ENCODE measurements around the gene CCM2L.
A peak's percentile ranks its signal among the peaks of the same experiment; 100 is the strongest.

The CCM2L gene

GRCh38 chr20:32010101-32010500 lies at the start of gene CCM2L:
Gene CCM2L (plus strand): TSS chr20:32010438. CDS start chr20:32010455, 17 bp downstream.
- DNase-seq = no peak

GRCh38 chr20:31962761-31963160 lies 47.5 kb upstream of the CCM2L start:
- no peak for DNase-seq

- no peak for DNase-seq
These were observed 46.3 kb upstream of the CCM2L start for GRCh38 chr20:31963889-31964288.

GRCh38 chr20:31966991-31967655 lies 43.1 kb upstream of the CCM2L start:
- no peak for DNase-seq

DNA sequence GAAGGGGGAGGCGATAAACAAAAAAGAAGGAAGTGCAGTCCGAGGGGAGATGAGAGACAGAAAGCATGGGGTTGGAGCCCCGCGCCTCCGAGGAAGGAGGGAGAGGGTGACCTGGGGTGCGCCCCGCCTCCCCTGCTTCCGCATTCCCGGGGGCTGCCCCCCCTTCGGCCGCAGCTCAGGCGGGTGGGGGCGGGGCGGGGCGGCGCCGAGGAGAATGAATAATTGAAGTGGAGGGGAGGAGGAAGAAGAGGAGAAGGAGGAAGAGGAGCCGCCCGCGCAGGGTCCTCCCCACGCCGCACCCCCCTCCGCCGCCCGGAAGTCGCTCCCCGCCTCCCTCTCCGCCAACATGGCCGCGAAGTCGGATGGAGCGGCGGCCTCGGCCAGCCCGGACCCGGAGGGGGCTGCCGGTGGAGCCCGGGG lies 42.4 kb upstream of the CCM2L start, which contains the start of gene XKR7:
XKR7 (plus strand) TSS at position 322 of the 420 bp plus-strand sequence; CDS start at position 347, 25 bp downstream.
- DNase-seq = no peak

DNA sequence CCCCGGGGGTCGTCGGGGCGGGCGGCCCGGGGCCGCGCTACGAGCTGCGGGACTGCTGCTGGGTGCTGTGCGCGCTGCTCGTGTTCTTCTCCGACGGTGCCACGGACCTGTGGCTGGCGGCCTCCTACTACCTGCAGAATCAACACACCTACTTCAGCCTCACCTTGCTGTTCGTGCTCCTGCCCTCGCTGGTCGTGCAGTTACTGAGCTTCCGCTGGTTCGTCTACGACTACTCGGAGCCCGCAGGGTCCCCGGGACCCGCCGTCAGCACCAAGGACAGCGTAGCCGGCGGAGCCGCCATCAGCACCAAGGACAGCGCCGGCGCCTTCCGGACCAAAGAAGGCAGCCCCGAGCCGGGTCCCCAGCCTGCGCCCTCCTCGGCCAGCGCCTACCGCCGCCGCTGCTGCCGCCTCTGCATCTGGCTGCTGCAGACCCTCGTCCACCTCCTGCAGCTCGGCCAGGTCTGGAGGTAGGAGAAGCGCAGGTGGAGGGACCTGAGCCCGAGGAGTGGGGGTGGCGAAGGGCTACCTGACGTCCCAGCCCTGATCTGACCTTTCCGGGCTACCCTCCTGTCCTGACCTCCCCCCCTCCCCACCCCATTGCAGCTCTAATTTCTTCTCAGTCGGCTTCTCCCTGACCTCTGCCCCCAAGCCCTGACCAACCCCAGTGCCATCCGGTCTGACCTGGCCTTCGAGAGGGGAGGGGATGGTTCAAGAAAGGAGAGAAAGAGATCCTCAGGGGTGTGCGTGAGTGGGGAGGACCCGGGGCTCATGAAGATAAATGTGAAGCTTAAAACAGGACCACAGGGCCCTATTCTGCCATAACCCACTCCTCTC lies 41.7 kb upstream of the CCM2L start:
- peak; percentile 78 for DNase-seq

- no peak for DNase-seq
These were observed 40.2 kb upstream of the CCM2L start for GRCh38 chr20:31969991-31970390.

DNA sequence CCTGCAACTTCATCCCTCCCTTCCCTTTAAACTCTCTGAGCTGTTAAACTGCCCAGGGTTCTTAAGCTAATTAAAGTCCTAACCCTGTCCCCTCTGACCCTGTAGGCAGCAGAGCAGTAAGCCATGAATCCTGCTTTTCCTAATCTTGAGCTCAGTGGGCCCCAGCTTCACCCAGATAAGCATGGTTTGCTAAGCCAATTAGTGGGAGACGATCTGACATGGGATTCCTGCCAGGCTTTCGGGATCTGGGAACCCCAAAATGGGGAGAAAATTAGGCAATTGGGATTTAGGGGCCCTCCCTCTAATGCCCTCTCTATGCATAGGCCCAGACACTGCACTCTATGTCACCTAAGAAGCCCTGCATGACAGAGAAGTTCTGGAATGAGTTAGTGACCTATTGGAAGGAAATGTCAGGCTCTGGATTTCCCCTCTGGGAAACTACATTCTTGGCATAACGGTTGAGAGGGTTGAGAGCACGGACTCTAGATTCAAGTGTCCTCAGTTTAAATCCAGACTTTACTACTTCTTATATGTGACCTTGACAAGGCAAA lies 37.7 kb upstream of the CCM2L start:
- no peak for DNase-seq

DNA sequence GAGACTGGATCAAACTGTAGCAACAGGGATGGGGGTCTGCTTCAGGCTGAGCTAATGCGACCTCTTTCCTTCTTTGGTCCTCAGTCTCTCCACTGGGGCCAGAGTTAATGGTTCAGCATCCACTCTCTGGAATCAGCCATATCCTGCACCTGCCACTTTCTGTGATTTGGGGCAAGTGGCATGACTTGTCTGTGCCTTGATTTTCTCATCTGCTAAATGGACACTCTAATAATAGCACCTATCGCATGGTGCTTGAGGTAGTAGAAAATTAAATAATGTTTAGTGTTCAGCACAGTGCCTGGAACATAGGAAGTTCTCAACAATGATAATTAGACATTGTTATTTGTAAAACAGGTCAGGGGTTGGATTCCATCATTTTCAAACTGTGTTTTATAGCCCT lies 35.9 kb upstream of the CCM2L start:
- no peak for DNase-seq

GRCh38 chr20:31974951-31975487 lies 35.2 kb upstream of the CCM2L start:
- no peak for DNase-seq

DNA sequence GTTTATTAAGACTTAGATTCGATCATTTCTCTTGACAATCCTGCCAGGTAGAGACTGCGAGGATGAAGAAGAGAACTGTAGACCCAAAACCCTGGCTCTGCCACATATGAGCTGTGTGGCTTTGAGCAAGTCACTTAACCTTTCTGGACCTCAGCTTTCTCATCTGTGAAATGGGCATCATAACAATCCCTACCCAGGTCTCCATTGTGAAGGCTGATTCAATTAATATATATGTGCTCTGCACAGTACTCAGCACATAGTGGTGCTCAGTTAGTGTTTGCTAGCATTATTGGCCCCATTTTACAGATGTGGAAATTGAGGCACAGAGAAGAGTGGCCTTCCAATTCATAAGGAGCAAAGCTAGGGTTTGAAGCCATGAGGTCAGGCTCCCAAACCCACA lies 34.4 kb upstream of the CCM2L start:
- DNase-seq = no peak

GRCh38 chr20:31977080-31977479 lies 33.2 kb upstream of the CCM2L start:
- DNase-seq = no peak

GRCh38 chr20:31979713-31980426 lies 30.4 kb upstream of the CCM2L start:
- DNase-seq = no peak

- no peak for DNase-seq
These were observed 28.5 kb upstream of the CCM2L start for GRCh38 chr20:31981784-31982183.

- DNase-seq = no peak
These were observed 25.2 kb upstream of the CCM2L start for GRCh38 chr20:31984981-31985471.

DNA sequence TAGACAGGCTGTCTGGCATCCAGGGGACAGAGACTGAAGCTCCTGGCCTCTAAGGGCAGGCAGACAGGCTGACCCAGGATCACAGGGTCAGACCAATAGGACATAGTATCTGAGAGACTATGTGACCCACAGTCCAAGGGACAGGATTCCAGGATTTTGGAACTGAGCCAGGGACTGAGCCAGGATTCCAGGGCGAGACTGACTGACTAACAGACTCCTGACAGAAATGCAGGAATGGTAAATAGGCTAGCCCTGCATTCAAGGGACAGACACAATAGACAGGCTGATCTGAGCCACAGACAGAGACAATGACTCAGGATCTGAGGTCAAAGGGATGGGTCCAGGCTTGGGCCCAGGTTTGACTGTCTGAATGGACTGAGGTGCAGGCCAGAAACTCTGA lies 22.5 kb upstream of the CCM2L start:
- DNase-seq = no peak

DNA sequence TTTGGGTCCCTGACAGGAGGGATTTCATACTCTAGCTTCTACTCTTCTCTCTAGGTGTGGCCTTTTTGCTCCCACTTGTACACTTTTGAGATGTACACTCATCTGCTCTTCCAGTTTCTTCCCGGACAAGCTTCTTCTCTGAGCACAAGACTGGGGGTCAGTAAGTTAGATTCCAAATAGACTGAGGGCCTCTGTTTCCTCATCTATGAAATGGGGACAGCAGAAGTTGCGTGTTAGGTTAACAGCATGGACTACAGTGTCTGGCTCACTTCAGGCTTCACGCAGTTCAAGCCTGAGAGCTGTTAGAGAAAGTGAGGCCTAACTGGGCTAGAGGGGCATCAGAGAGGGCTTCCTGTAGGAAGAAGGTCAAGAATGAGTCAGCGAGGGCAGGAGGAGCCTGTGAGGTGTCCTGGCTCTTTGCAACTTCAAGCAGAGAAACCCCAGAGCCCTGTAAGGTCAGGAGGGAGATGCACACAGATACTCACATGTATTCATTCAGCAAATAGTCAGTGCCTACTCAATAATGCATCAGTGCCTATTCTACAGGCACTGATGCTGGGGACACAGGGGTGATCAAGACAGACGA lies 21.7 kb upstream of the CCM2L start:
- no peak for DNase-seq

DNA sequence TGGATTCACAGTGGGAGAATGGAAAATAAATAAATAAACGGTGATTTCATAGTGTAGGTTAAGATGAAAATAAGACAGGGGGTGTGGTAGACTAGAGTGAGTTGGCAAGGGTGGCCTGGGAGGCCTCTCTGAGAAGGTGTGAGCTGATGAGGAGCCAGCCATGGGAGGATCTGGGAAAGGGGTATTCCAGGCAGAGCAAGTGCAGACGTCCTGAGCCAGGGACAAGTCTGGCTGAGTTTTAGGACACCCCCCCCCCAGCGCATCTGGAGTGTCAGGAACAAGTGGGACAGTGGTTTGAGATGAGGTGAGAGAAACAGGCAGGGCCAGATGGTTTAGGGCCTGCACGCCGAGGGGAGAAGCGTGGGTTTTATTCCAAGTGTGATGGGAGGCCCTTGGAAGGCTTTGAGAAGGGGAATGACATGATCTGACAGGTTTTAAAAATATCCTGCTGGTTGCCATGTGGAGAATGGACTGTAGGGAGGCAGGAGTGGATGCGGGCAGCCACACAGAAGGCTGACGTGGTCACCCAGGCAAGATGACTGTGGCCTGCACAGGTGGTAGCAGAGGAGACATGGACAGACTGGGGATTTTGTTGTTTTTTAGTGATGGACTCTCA lies 21.1 kb upstream of the CCM2L start:
- DNase-seq = no peak

DNA sequence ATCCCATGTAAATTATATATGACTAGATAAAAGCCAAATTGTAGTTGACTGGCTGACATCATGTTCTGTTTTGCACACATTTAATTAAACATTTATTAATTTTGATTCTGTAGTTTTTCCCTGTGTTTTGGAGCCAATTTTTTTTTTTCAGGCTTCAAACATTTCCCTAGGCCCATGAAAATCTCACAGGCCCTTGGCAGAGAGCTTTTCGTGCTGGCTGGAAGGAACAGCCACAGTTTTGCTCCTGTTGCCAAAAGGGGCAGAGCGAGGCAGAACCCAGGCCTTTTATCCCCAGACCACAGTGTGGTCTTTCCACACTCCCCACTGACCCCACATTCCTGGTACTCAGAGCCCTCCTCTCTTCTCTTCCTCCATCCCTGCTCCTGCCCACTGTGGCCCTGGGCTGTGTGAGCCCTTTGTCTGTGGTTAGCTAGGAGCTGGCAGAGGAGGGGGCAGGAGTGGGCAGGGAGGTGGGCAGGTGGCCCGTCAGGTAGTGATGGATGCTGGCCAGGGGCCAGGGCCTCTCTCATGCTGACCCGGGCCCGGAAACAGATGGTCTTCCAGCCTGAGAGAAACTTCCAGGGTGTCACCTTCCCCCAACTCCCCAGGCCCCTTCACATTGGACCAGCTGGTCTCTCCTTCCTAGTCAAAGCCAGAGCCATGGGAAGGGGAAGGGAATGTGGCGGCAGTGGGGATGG lies 19.4 kb upstream of the CCM2L start:
- no peak for DNase-seq

DNA sequence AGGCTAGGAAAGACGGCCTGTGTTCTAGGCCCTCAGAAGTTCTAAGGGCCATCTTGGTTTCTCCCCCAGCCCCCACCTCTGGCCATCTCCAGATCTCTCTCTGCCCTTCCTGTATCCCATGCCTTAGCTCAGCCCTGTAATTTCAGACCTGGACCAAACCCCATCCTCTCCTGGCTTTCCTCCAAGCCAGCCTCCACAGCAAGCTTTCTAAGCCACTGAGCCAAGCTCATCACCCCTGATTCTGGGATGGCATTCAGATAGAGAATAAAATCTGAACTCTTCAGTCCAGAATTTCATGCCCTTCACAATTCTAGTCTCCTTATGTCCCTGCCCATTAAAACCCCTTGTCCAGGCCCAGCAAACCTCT lies 18.9 kb upstream of the CCM2L start:
- no peak for DNase-seq

DNA sequence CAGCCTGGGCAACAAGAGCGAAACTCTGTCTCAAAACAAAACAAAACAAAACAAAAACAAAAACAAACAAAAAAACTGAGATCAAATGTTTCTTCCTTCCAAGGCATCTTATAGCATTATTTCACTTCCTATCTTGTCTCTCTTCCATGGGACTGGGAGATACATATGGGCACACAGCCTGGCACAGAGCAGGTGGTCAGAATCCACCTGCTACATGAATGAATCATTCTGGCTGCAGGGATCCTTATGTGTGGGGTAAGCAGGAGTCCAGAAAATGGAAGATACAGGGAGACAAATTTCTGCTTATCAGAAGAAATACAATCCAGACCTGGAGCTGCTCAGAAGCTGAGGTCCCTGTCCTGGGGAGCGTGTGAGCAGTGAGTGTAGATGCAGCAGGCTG lies 18.2 kb upstream of the CCM2L start:
- no peak for DNase-seq
